Measurements from ENCODE around the gene PRPF39. TPM values are rescaled to one million over a fixed set of nuclear protein-coding genes. Genes with fewer than 3 reads are reported as not detected.

PRPF39 gene
- total RNA-seq, 1 experiment from 2014 or later, result 57.4 TPM

GRCh38 chr14:45095143-45095542, 11.2 kb downstream of the PRPF39 start:
- ChIA-PET CTCF (no interaction called here), POLR2A (ENCODE audit: low non-redundant PET) (no interaction called here)
- no peaks in the 10 kb centered on the region for H3K27me3 ChIP-seq (replicated peaks; ENCODE audit: insufficient read depth, low read depth, low read length, poor library complexity)
- H3K4me3 ChIP-seq (ENCODE audit: low read depth, low read length, poor library complexity, severe bottlenecking), result no peak overlapping the region
- no peaks in the 10 kb centered on the region for H3K4me1 ChIP-seq (ENCODE audit: insufficient read depth, low read length, poor library complexity, severe bottlenecking)
- H3K27ac ChIP-seq (ENCODE audit: low read depth, low read length, poor library complexity, severe bottlenecking), result no peak overlapping the region
- intact Hi-C loops (cut with micrococcal nuclease; ENCODE audit: unreplicated experiment), result no loop called here
- BruUV-seq (replicated peaks), result no TSS peak
- H3K36me3 ChIP-seq (ENCODE audit: insufficient read depth, low read length, poor library complexity, severe bottlenecking), result peaks cover 54% of the 10 kb centered on the region
- DNase-seq (ENCODE audit: low spot score), result no peak
- TF ChIP-seq EZH2 (IDR thresholded peaks at IDR 0.05; ENCODE audit: borderline replicate concordance, low read depth, low read length, poor library complexity, severe bottlenecking), result no peak
- TF ChIP-seq, protein P1, sequence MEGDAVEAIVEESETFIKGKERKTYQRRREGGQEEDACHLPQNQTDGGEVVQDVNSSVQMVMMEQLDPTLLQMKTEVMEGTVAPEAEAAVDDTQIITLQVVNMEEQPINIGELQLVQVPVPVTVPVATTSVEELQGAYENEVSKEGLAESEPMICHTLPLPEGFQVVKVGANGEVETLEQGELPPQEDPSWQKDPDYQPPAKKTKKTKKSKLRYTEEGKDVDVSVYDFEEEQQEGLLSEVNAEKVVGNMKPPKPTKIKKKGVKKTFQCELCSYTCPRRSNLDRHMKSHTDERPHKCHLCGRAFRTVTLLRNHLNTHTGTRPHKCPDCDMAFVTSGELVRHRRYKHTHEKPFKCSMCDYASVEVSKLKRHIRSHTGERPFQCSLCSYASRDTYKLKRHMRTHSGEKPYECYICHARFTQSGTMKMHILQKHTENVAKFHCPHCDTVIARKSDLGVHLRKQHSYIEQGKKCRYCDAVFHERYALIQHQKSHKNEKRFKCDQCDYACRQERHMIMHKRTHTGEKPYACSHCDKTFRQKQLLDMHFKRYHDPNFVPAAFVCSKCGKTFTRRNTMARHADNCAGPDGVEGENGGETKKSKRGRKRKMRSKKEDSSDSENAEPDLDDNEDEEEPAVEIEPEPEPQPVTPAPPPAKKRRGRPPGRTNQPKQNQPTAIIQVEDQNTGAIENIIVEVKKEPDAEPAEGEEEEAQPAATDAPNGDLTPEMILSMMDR (conservative IDR thresholded peaks at IDR 0.05; ENCODE audit: low read depth, low read length), result no peak
- no peaks in the 10 kb centered on the region for H3K9me3 ChIP-seq (ENCODE audit: low read depth, low read length, poor library complexity, severe bottlenecking)

DNA sequence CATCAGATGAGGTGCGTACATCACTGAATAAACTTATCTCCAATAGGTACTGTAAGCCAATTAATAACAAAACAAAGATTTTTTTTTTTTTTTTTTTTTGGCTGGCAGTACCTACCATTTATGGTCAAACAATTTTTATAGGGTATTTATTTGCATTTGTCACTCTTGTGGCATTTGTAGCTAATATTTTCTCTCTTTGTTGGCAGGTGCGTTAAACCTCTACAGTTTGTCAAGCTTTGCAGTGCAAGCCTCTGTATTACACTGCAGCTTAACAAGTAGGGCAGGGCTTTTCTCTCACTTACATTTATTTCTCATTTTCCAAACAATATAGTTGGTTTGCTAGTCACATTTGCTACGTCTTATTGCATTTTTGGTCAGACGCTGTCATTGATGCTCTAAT, 12.3 kb downstream of the PRPF39 start:
- Histone ChIP-seq H3K27ac (ENCODE audit: low read depth, low read length, poor library complexity, severe bottlenecking) (no peak overlapping the region), H3K36me3 (ENCODE audit: insufficient read depth, low read length, poor library complexity, severe bottlenecking) (peaks cover 64% of the 10 kb centered on the region), H3K27me3 (replicated peaks; ENCODE audit: insufficient read depth, low read depth, low read length, poor library complexity) (no peaks in the 10 kb centered on the region), H3K4me1 (ENCODE audit: insufficient read depth, low read length, poor library complexity, severe bottlenecking) (no peaks in the 10 kb centered on the region), H3K4me3 (ENCODE audit: low read depth, low read length, poor library complexity, severe bottlenecking) (no peak overlapping the region), H3K9me3 (ENCODE audit: low read depth, low read length, poor library complexity, severe bottlenecking) (no peaks in the 10 kb centered on the region)
- BruUV-seq (replicated peaks), result TSS peak; percentile 4
- ChIA-PET CTCF (interaction anchor here (0.7 kb wide), 1 partner anchor 389 kb away, joined by 7 read pairs; no protein-coding TSS in a partner anchor), POLR2A (ENCODE audit: low non-redundant PET) (no interaction called here)
- no peak for DNase-seq (ENCODE audit: low spot score)
- intact Hi-C loops (cut with micrococcal nuclease; ENCODE audit: unreplicated experiment), result no loop called here
- TF ChIP-seq EZH2 (IDR thresholded peaks at IDR 0.05; ENCODE audit: borderline replicate concordance, low read depth, low read length, poor library complexity, severe bottlenecking), result no peak
- TF ChIP-seq, protein P1 (conservative IDR thresholded peaks at IDR 0.05; ENCODE audit: low read depth, low read length), result no peak

DNA sequence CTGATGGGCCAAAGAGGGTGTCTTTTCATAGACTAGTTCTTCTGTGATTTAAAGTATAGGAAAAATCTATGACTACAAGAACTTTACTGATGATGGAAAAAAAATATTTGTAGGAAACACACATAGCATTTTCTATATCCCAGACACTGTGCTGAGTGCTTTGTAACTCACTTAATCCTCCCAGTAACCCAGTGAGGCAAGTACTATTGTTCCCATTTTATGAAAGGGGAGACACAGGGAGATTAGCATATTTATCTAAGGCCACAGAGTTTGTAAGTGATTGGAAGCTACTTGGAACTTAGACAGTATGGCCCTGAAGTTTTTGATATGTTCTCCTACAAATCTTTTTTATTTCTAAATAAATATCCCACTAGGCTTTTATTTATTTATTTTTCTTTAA, 19.9 kb downstream of the PRPF39 start:
- peaks cover 91% of the 10 kb centered on the region for H3K36me3 ChIP-seq (ENCODE audit: insufficient read depth, low read length, poor library complexity, severe bottlenecking)
- no peaks in the 10 kb centered on the region for H3K4me1 ChIP-seq (ENCODE audit: insufficient read depth, low read length, poor library complexity, severe bottlenecking)
- no TSS peak for BruUV-seq (replicated peaks)
- intact Hi-C loops (cut with micrococcal nuclease; ENCODE audit: unreplicated experiment), result no loop called here
- ChIA-PET POLR2A (ENCODE audit: low non-redundant PET) (no interaction called here), CTCF (no interaction called here)
- no peaks in the 10 kb centered on the region for H3K27me3 ChIP-seq (replicated peaks; ENCODE audit: insufficient read depth, low read depth, low read length, poor library complexity)
- DNase-seq (ENCODE audit: low spot score), result peak; percentile 23
- H3K4me3 ChIP-seq (ENCODE audit: low read depth, low read length, poor library complexity, severe bottlenecking), result no peak overlapping the region
- no peak overlapping the region for H3K27ac ChIP-seq (ENCODE audit: low read depth, low read length, poor library complexity, severe bottlenecking)
- no peaks in the 10 kb centered on the region for H3K9me3 ChIP-seq (ENCODE audit: low read depth, low read length, poor library complexity, severe bottlenecking)
- TF ChIP-seq, protein P1 (conservative IDR thresholded peaks at IDR 0.05; ENCODE audit: low read depth, low read length), result no peak
- TF ChIP-seq EZH2 (IDR thresholded peaks at IDR 0.05; ENCODE audit: borderline replicate concordance, low read depth, low read length, poor library complexity, severe bottlenecking), result no peak

Data from A673 (cell line).